Adrenal gland (tissue), 5 donors: ENCODE measurements around the gene FAM162A.

Experiments used
- CTCF ChIP-seq, 6 experiments: fragments of 450-650 bp in 4 of 6; fragments of 200-600 bp in 2 of 6; sonication (generic) in 1 of 6; IDR thresholded peaks; 1 replicate in 5 of 6; 2 replicates in 1 of 6; pipeline versions ENCODE4 v1.5.1 to v1.8.0; 2016 to 2021; ENCODE audit warnings: antibody characterized with exemption in 6 of 6, mild to moderate bottlenecking in 2 of 6, moderate library complexity in 1 of 6
- POLR2A ChIP-seq, 2 donors: fragments of 450-650 bp; IDR thresholded peaks; one replicate each; pipeline ENCODE4 v1.6.1; 2017; ENCODE audit warnings: antibody characterized with exemption in 2 of 2, mild to moderate bottlenecking in 2 of 2, moderate library complexity in 1 of 2
- donor health status: DM: no; HTN: no; CAD: no.

GRCh38 chr3:122410639-122411038 lies 26.7 kb downstream of the FAM162A start:
- no peak for TF ChIP-seq CTCF (IDR thresholded peaks at IDR 0.05)
- no peak for TF ChIP-seq POLR2A (IDR thresholded peaks at IDR 0.05)
